CD14-positive monocyte (primary cell): ENCODE results near the gene LATS2. TPM values are rescaled to one million over a fixed set of nuclear protein-coding genes. Genes with fewer than 3 reads are reported as not detected.

Experiments
- DNase-seq, 3 donors: peaks; one replicate each; pipeline ENCODE4 v3.0.0-alpha.2; 2011 to 2022
- H2AFZ ChIP-seq: 2 replicates; pipeline ENCODE4 v1.6.0; 2012; ENCODE audit warnings: mild to moderate bottlenecking, low read depth, low read length, inconsistent platforms; ENCODE audit not compliant: insufficient read depth, poor library complexity, severe bottlenecking
- H3K27ac ChIP-seq, 2 donors: 1 replicate in 1 of 2; 2 replicates in 1 of 2; pipeline ENCODE4 v1.5.1; 2012 to 2013; ENCODE audit warnings: low read length in 2 of 2, control low read depth in 1 of 2, inconsistent platforms in 1 of 2, low read depth in 1 of 2, mild to moderate bottlenecking in 1 of 2
- H3K27me3 ChIP-seq, 2 donors: one replicate each; pipeline versions ENCODE4 v1.6.0 to v1.6.1; 2011 to 2013; ENCODE audit warnings: low read length in 2 of 2; ENCODE audit not compliant: control insufficient read depth in 2 of 2, insufficient read depth in 2 of 2
- H3K36me3 ChIP-seq, 2 donors: replicated peaks in 1 of 2; 1 replicate in 1 of 2; 2 replicates in 1 of 2; pipeline versions ENCODE4 v1.5.1 to v1.6.1; 2012 to 2013; ENCODE audit warnings: low read length in 2 of 2, control low read depth in 1 of 2, inconsistent platforms in 1 of 2, mild to moderate bottlenecking in 1 of 2; ENCODE audit not compliant: insufficient read depth in 2 of 2, control insufficient read depth in 1 of 2
- H3K4me1 ChIP-seq, 2 donors: 1 replicate in 1 of 2; 2 replicates in 1 of 2; pipeline versions ENCODE4 v1.5.1 to v1.6.1; 2012 to 2013; ENCODE audit warnings: low read length in 2 of 2, control low read depth in 1 of 2, inconsistent platforms in 1 of 2, mild to moderate bottlenecking in 1 of 2, moderate library complexity in 1 of 2; ENCODE audit not compliant: insufficient read depth in 2 of 2, control insufficient read depth in 1 of 2
- H3K4me2 ChIP-seq: replicated peaks from 2 replicates; pipeline ENCODE3; 2012; ENCODE audit warnings: low read length, moderate library complexity, mild to moderate bottlenecking; ENCODE audit not compliant: poor library complexity, severe bottlenecking; ENCODE audit errors: extremely low read depth
- H3K4me3 ChIP-seq, 3 experiments: fragments of 200-600 bp in 1 of 3; sonication (generic) in 1 of 3; replicated peaks in 1 of 3; 1 replicate in 2 of 3; 2 replicates in 1 of 3; pipeline ENCODE4 v1.5.1; 2011 to 2013; ENCODE audit warnings: low read length in 3 of 3, mild to moderate bottlenecking in 3 of 3, control low read depth in 2 of 3, low read depth in 2 of 3, inconsistent platforms in 1 of 3, moderate library complexity in 1 of 3
- H3K79me2 ChIP-seq: 2 replicates; pipeline ENCODE4 v1.6.0; 2012; ENCODE audit warnings: mild to moderate bottlenecking, control low read depth, inconsistent platforms, low read length, moderate library complexity; ENCODE audit not compliant: insufficient read depth
- H3K9ac ChIP-seq: 2 replicates; pipeline ENCODE4 v1.6.0; 2017; ENCODE audit warnings: low read length, mild to moderate bottlenecking; ENCODE audit not compliant: insufficient read depth, poor library complexity, severe bottlenecking
- H3K9me3 ChIP-seq, 2 donors: replicated peaks in 1 of 2; 1 replicate in 1 of 2; 2 replicates in 1 of 2; pipeline versions ENCODE4 v1.5.1 to v1.6.1; 2012 to 2013; ENCODE audit warnings: low read length in 2 of 2, control low read depth in 1 of 2; ENCODE audit not compliant: control insufficient read depth in 1 of 2, insufficient read depth in 1 of 2
- H4K20me1 ChIP-seq: 2 replicates; pipeline ENCODE4 v1.6.0; 2012; ENCODE audit warnings: mild to moderate bottlenecking, low read length, control low read depth, moderate library complexity; ENCODE audit not compliant: insufficient read depth
- H3K27ac Mint-ChIP-seq, 7 donors: one replicate each; pipeline ENCODE4 v1.8.0; 2020; ENCODE audit warnings: mild to moderate bottlenecking in 7 of 7, mixed read lengths in 7 of 7, moderate library complexity in 6 of 7, inconsistent platforms in 2 of 7
- H3K27me3 Mint-ChIP-seq, 3 donors: one replicate each; pipeline ENCODE4 v1.8.0; 2021 to 2022; ENCODE audit warnings: low read depth in 3 of 3, mild to moderate bottlenecking in 3 of 3, mixed read lengths in 3 of 3, moderate library complexity in 3 of 3, inconsistent platforms in 1 of 3
- H3K36me3 Mint-ChIP-seq, 2 donors: one replicate each; pipeline ENCODE4 v1.8.0; 2020; ENCODE audit warnings: mixed read lengths in 2 of 2, inconsistent platforms in 1 of 2, mild to moderate bottlenecking in 1 of 2
- H3K4me1 Mint-ChIP-seq: one replicate; pipeline ENCODE4 v1.8.0; 2020; ENCODE audit warnings: mild to moderate bottlenecking, mixed read lengths
- H3K4me3 Mint-ChIP-seq, 2 donors: one replicate each; pipeline ENCODE4 v1.8.0; 2020; ENCODE audit warnings: mild to moderate bottlenecking in 2 of 2, mixed read lengths in 2 of 2, moderate library complexity in 1 of 2
- H3K9me3 Mint-ChIP-seq, 7 donors: one replicate each; pipeline ENCODE4 v1.8.0; 2020 to 2022; ENCODE audit warnings: mixed read lengths in 7 of 7, mild to moderate bottlenecking in 6 of 7, moderate library complexity in 6 of 7, inconsistent platforms in 2 of 7
- WGBS: methylation state at CpG from one replicate; pipeline ENCODE4 v1.1.5; 2013; ENCODE audit warnings: missing lambda C conversion rate; ENCODE audit not compliant: insufficient coverage; 5-methylcytosine and 5-hydroxymethylcytosine counted together
- intact Hi-C, 2 donors: fragments of 100-400 bp; cut with micrococcal nuclease; formaldehyde crosslinking; loops; one replicate each; pipeline versions ENCODE4 v1.15.0 to v1.15.1; 2023
- polyA plus RNA-seq, 3 donors: library from polyadenylated mRNA; depleted of rRNA in 1 of 3; unstranded in 2 of 3; stranded (reverse) in 1 of 3; fragments of 300-500 nt in 2 of 3; fragments of >200 nt in 1 of 3; fragmentation: Illumina TruSeq in 2 of 3; gene quantifications; 1 replicate in 2 of 3; 2 replicates in 1 of 3; pipeline ENCODE4 v1.2.3, GENCODE V29; 2012 to 2021
- TF ChIP-seq, protein P1 (sequence below): fragments of 200-600 bp; IDR thresholded peaks from one replicate; pipeline ENCODE4 v1.8.0; 2022; ENCODE audit warnings: antibody characterized with exemption, mild to moderate bottlenecking

The LATS2 gene
- polyA plus RNA-seq, 3 donors = 0.96 to 11.2 (median 1.0) TPM

- no peak overlapping the region for H2AFZ ChIP-seq
- no peak overlapping the region for H3K27ac ChIP-seq
- H4K20me1 ChIP-seq = no peaks in the 10 kb centered on the region
- 96% methylated on average over 21 of the region's 24 CpGs for WGBS
- no peak overlapping the region for H3K4me2 ChIP-seq
- H3K79me2 ChIP-seq = no peaks in the 10 kb centered on the region
- Mint-ChIP-seq H3K36me3 (no peaks in the 10 kb centered on the region), H3K27ac (peak overlapping the region in 2 of 7 donors; percentile 11 to 78), H3K27me3 (peaks cover 0 to 3% (median 0%) of the 10 kb centered on the region in 3 donors), H3K4me1 (peaks cover 43% of the 10 kb centered on the region), H3K9me3 (peaks cover 0 to 1% (median 0%) of the 10 kb centered on the region in 7 donors), H3K4me3 (no peak overlapping the region)
- no peaks in the 10 kb centered on the region for H3K9me3 ChIP-seq
- no peak overlapping the region for H3K4me3 ChIP-seq
- H3K9ac ChIP-seq = no peak overlapping the region
- H3K27me3 ChIP-seq = no peaks in the 10 kb centered on the region
- TF ChIP-seq, protein P1, sequence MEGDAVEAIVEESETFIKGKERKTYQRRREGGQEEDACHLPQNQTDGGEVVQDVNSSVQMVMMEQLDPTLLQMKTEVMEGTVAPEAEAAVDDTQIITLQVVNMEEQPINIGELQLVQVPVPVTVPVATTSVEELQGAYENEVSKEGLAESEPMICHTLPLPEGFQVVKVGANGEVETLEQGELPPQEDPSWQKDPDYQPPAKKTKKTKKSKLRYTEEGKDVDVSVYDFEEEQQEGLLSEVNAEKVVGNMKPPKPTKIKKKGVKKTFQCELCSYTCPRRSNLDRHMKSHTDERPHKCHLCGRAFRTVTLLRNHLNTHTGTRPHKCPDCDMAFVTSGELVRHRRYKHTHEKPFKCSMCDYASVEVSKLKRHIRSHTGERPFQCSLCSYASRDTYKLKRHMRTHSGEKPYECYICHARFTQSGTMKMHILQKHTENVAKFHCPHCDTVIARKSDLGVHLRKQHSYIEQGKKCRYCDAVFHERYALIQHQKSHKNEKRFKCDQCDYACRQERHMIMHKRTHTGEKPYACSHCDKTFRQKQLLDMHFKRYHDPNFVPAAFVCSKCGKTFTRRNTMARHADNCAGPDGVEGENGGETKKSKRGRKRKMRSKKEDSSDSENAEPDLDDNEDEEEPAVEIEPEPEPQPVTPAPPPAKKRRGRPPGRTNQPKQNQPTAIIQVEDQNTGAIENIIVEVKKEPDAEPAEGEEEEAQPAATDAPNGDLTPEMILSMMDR = no peak
- no peak for DNase-seq
- H3K4me1 ChIP-seq = peaks cover 28 to 39% of the 10 kb centered on the region in 2 donors
- no peaks in the 10 kb centered on the region for H3K36me3 ChIP-seq
- intact Hi-C loops = loop anchor here in 1 of 2 donors (5.0 kb wide), 1 partner anchor 61 kb away; no protein-coding TSS in a partner anchor
Measured at GRCh38 chr13:21077788-21078353, 16.5 kb upstream of the LATS2 start.

GRCh38 chr13:21077076-21077787, 15.8 kb upstream of the LATS2 start:
- WGBS = 85% methylated on average over 12 of the region's 20 CpGs
- H3K4me1 Mint-ChIP-seq = peaks cover 43% of the 10 kb centered on the region
- TF ChIP-seq, protein P1 = no peak
- H3K27me3 ChIP-seq = no peaks in the 10 kb centered on the region
- H3K9me3 ChIP-seq = no peaks in the 10 kb centered on the region
- H3K79me2 ChIP-seq = no peaks in the 10 kb centered on the region
- intact Hi-C loops = loop anchor here in 1 of 2 donors (5.0 kb wide), 1 partner anchor 60 kb away; no protein-coding TSS in a partner anchor
- H3K4me3 Mint-ChIP-seq = peak overlapping the region; percentile 31 to 67
- H3K9me3 Mint-ChIP-seq = peaks cover 0 to 1% (median 0%) of the 10 kb centered on the region in 7 donors
- no peak overlapping the region for H3K9ac ChIP-seq
- no peaks in the 10 kb centered on the region for H3K36me3 ChIP-seq
- no peak overlapping the region for H3K4me2 ChIP-seq
- no peak overlapping the region for H3K27ac ChIP-seq
- H3K27ac Mint-ChIP-seq = peak overlapping the region in 1 of 7 donors; percentile 78
- H2AFZ ChIP-seq = no peak overlapping the region
- peaks cover 28 to 39% of the 10 kb centered on the region in 2 donors for H3K4me1 ChIP-seq
- H3K36me3 Mint-ChIP-seq = no peaks in the 10 kb centered on the region
- no peak for DNase-seq
- H3K4me3 ChIP-seq = no peak overlapping the region
- H4K20me1 ChIP-seq = no peaks in the 10 kb centered on the region
- H3K27me3 Mint-ChIP-seq = peaks cover 0 to 3% (median 0%) of the 10 kb centered on the region in 3 donors
